Endodermal cell (in vitro differentiated cells): Measurements from ENCODE around the gene CTRB2. TPM values are rescaled to one million over a fixed set of nuclear protein-coding genes. Genes with fewer than 3 reads are reported as not detected.

Experiments used
- DNase-seq: peaks from one replicate; pipeline ENCODE4 v3.0.0-alpha.2; 2017
- H3K27ac ChIP-seq: 2 replicates; pipeline ENCODE4 v1.5.1; 2013; ENCODE audit warnings: mild to moderate bottlenecking, low read depth, low read length, moderate library complexity
- H3K27me3 ChIP-seq: 2 replicates; pipeline ENCODE4 v1.6.1; 2013; ENCODE audit warnings: mild to moderate bottlenecking, low read length, moderate library complexity; ENCODE audit not compliant: insufficient read depth, control insufficient read depth, poor library complexity, severe bottlenecking
- H3K36me3 ChIP-seq: 2 replicates; pipeline ENCODE4 v1.7.0; 2013; ENCODE audit warnings: mild to moderate bottlenecking, low read length, moderate library complexity; ENCODE audit not compliant: control insufficient read depth, insufficient read depth
- H3K4me1 ChIP-seq: one replicate; pipeline ENCODE4 v1.7.0; 2013; ENCODE audit warnings: low read length; ENCODE audit not compliant: control insufficient read depth, insufficient read depth
- H3K4me3 ChIP-seq: 2 replicates; pipeline ENCODE4 v1.5.1; 2013; ENCODE audit warnings: mild to moderate bottlenecking, low read length, moderate library complexity
- H3K9ac ChIP-seq: 2 replicates; pipeline ENCODE4 v1.6.1; 2013; ENCODE audit warnings: mild to moderate bottlenecking, low read length, moderate library complexity; ENCODE audit not compliant: poor library complexity, severe bottlenecking; ENCODE audit errors: extremely low read depth
- H3K9me3 ChIP-seq: 2 replicates; pipeline ENCODE4 v1.6.1; 2013; ENCODE audit warnings: mild to moderate bottlenecking, low read length, moderate library complexity; ENCODE audit not compliant: control insufficient read depth
- H3K27ac Mint-ChIP-seq: 2 replicates; pipeline ENCODE4 v1.8.0; 2020; ENCODE audit warnings: mixed read lengths
- H3K27me3 Mint-ChIP-seq: 2 replicates; pipeline ENCODE4 v1.8.0; 2021; ENCODE audit warnings: mild to moderate bottlenecking, mixed read lengths; ENCODE audit not compliant: insufficient read depth
- H3K36me3 Mint-ChIP-seq: 2 replicates; pipeline ENCODE4 v1.8.0; 2020; ENCODE audit warnings: low read depth, mixed read lengths
- H3K4me1 Mint-ChIP-seq: 2 replicates; pipeline ENCODE4 v1.8.0; 2020; ENCODE audit warnings: mixed read lengths
- H3K4me3 Mint-ChIP-seq: 2 replicates; pipeline ENCODE4 v1.8.0; 2020; ENCODE audit warnings: mild to moderate bottlenecking, moderate library complexity, mixed read lengths
- H3K9me3 Mint-ChIP-seq: 2 replicates; pipeline ENCODE4 v1.8.0; 2020; ENCODE audit warnings: mild to moderate bottlenecking, mixed read lengths
- WGBS, 2 experiments: methylation state at CpG; one replicate each; pipeline versions ENCODE4 v1.1.5 to v1.1.7; 2013; ENCODE audit warnings: missing lambda C conversion rate in 2 of 2, mixed read lengths in 1 of 2; ENCODE audit not compliant: insufficient coverage in 1 of 2, insufficient read length in 1 of 2; 5-methylcytosine and 5-hydroxymethylcytosine counted together
- total RNA-seq, 2 donors: library from RNA; stranded (reverse); fragmentation: NEBNext Ultra II Directional in 1 of 2; extraction: Animal tissue kit (Norgen Biotek cat#: 25700) in 1 of 2; gene quantifications; 2 replicates in 1 of 2; 3 replicates in 1 of 2; pipeline ENCODE4 v1.2.1, GENCODE V29; 2021
- TF ChIP-seq, protein P1 (sequence below): fragments of 200-600 bp; sonication (generic); conservative IDR thresholded peaks from 2 replicates; pipeline ENCODE4 v1.5.0; 2021; ENCODE audit warnings: antibody characterized with exemption, mild to moderate bottlenecking

Gene CTRB2
- total RNA-seq, 2 donors from 2014 or later = not detected

DNA sequence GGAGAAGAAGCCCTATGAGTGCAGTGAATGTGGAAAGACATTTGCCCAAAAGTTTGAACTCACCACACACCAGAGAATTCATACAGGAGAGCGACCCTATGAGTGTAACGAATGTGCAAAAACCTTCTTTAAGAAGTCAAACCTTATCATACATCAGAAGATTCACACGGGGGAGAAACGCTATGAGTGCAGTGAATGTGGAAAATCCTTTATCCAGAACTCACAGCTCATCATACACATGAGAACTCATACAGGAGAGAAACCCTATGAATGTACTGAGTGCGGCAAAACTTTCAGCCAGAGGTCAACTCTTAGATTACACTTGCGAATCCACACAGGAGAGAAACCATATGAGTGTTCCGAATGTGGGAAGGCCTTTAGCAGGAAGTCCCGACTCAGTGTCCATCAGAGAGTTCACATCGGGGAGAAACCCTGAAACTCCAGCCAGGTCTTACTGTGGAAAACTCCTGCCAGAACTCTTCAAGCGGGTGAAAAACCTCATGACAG is 37.0 kb downstream of the CTRB2 start:
- Mint-ChIP-seq H3K27ac (no peak overlapping the region), H3K4me3 (no peak overlapping the region), H3K4me1 (no peaks in the 10 kb centered on the region), H3K27me3 (no peaks in the 10 kb centered on the region), H3K36me3 (peaks cover 81% of the 10 kb centered on the region), H3K9me3 (peaks cover 88% of the 10 kb centered on the region)
- H3K36me3 ChIP-seq = peaks cover 73% of the 10 kb centered on the region
- 95 to 96% methylated on average over 6 to 10 of the region's 10 CpGs for WGBS, 2 experiments
- peaks cover 100% of the 10 kb centered on the region for H3K9me3 ChIP-seq
- H3K27ac ChIP-seq = no peak overlapping the region
- H3K4me3 ChIP-seq = peak overlapping the region; percentile 50
- TF ChIP-seq, protein P1, sequence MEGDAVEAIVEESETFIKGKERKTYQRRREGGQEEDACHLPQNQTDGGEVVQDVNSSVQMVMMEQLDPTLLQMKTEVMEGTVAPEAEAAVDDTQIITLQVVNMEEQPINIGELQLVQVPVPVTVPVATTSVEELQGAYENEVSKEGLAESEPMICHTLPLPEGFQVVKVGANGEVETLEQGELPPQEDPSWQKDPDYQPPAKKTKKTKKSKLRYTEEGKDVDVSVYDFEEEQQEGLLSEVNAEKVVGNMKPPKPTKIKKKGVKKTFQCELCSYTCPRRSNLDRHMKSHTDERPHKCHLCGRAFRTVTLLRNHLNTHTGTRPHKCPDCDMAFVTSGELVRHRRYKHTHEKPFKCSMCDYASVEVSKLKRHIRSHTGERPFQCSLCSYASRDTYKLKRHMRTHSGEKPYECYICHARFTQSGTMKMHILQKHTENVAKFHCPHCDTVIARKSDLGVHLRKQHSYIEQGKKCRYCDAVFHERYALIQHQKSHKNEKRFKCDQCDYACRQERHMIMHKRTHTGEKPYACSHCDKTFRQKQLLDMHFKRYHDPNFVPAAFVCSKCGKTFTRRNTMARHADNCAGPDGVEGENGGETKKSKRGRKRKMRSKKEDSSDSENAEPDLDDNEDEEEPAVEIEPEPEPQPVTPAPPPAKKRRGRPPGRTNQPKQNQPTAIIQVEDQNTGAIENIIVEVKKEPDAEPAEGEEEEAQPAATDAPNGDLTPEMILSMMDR = no peak
- no peaks in the 10 kb centered on the region for H3K27me3 ChIP-seq
- no peaks in the 10 kb centered on the region for H3K4me1 ChIP-seq
- DNase-seq = no peak
- H3K9ac ChIP-seq = no peak overlapping the region

DNA sequence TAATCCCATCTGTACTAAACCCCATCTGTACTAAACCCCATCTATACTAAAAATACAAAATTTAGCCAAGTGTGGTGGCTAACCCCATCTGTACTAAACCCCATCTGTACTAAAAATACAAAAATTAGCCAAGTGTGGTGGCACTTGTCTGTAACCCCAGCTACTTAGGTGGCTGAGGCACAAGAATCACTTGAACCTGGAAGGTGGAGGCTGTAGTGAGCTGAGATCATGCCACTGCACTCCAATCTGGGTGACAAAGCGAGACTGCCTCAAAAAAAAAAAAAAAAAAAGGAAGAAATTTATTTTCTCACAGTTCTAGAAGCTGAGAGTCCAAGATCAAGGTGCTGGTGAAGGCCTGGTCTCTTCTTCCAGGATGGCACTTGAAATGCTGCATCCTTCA is 46.6 kb downstream of the CTRB2 start:
- H3K4me1 Mint-ChIP-seq = no peaks in the 10 kb centered on the region
- TF ChIP-seq, protein P1 = no peak
- no peak overlapping the region for H3K4me3 Mint-ChIP-seq
- H3K4me1 ChIP-seq = no peaks in the 10 kb centered on the region
- H3K27ac ChIP-seq = no peak overlapping the region
- H3K27me3 Mint-ChIP-seq = no peaks in the 10 kb centered on the region
- H3K36me3 Mint-ChIP-seq = peaks cover 78% of the 10 kb centered on the region
- no peaks in the 10 kb centered on the region for H3K27me3 ChIP-seq
- peaks cover 66% of the 10 kb centered on the region for H3K36me3 ChIP-seq
- H3K9me3 Mint-ChIP-seq = peaks cover 35% of the 10 kb centered on the region
- H3K9me3 ChIP-seq = peaks cover 65% of the 10 kb centered on the region
- H3K27ac Mint-ChIP-seq = no peak overlapping the region
- WGBS, 2 experiments = 91% methylated on average over 1 of the region's 1 CpG; no CpG with 5 or more reads in 1 of the 2 experiments
- no peak overlapping the region for H3K4me3 ChIP-seq
- no peak for DNase-seq
- no peak overlapping the region for H3K9ac ChIP-seq

Other genes with a start within 250 kb of the CTRB2 start
- 100 to 1,000 TPM; 105 to 110 TPM for gene WDR59, start 222.0 kb downstream of the CTRB2 start, total RNA-seq
- 10 to 100 TPM; 44.9 to 46.1 TPM for gene ZNRF1, start 208.1 kb downstream of the CTRB2 start, total RNA-seq
- gene LDHD, start 90.4 kb downstream of the CTRB2 start, total RNA-seq = 1 to 10 TPM; 1.4 to 4.3 TPM
- gene ZFP1, start 58.6 kb downstream of the CTRB2 start, total RNA-seq = 10 to 100 TPM; 10.4 to 13.3 TPM
- gene CTRB1, start 11.8 kb upstream of the CTRB2 start, total RNA-seq = not detected
- gene BCAR1, start 44.5 kb upstream of the CTRB2 start, total RNA-seq = 10 to 100 TPM; 56.2 to 74.3 TPM
- 100 to 1,000 TPM in 1 of 2 donors, 10 to 100 TPM in 1; 88.7 to 117 TPM for gene CFDP1, start 226.3 kb upstream of the CTRB2 start, total RNA-seq